ENCODE results near the gene PNRC1. TPM values are rescaled to one million over a fixed set of nuclear protein-coding genes. Genes with fewer than 3 reads are reported as not detected.

Gene PNRC1
- total RNA-seq, 1 donor from 2014 or later, result 236 TPM

GRCh38 chr6:89133981-89134380 is 53.4 kb downstream of the PNRC1 start:
- Histone ChIP-seq H3K9me3 (ENCODE audit: low read depth) (no peaks in the 10 kb centered on the region), H3K4me1 (no peaks in the 10 kb centered on the region), H3F3A (ENCODE audit: low read depth) (no peaks in the 10 kb centered on the region), H3K36me3 (no peaks in the 10 kb centered on the region), H4K20me1 (ENCODE audit: low read depth) (no peaks in the 10 kb centered on the region), H3K9ac (no peak overlapping the region), H2AFZ (replicated peaks) (no peak overlapping the region), H3K79me2 (ENCODE audit: low read depth) (no peaks in the 10 kb centered on the region), H3K4me2 (no peak overlapping the region), H3K4me3 (no peak overlapping the region), H3K27me3 (no peaks in the 10 kb centered on the region), H3K27ac (no peak overlapping the region)
- H3K36me3 Mint-ChIP-seq, result no peaks in the 10 kb centered on the region
- no peaks in the 10 kb centered on the region for H3K27me3 Mint-ChIP-seq (ENCODE audit: insufficient read depth, low read depth)
- peaks cover 8% of the 10 kb centered on the region for H3K9me3 Mint-ChIP-seq
- no peaks in the 10 kb centered on the region for H3K4me1 Mint-ChIP-seq
- DNase-seq (ENCODE audit: low spot score), result no peak
- no peak for TF ChIP-seq EZH2phosphoT487 (IDR thresholded peaks at IDR 0.05)
- TF ChIP-seq CTCF (IDR thresholded peaks at IDR 0.05), result no peak
- TF ChIP-seq EZH2 (IDR thresholded peaks at IDR 0.05), result no peak
- no peak overlapping the region for H3K4me3 Mint-ChIP-seq
- no peak overlapping the region for H3K27ac Mint-ChIP-seq

DNA sequence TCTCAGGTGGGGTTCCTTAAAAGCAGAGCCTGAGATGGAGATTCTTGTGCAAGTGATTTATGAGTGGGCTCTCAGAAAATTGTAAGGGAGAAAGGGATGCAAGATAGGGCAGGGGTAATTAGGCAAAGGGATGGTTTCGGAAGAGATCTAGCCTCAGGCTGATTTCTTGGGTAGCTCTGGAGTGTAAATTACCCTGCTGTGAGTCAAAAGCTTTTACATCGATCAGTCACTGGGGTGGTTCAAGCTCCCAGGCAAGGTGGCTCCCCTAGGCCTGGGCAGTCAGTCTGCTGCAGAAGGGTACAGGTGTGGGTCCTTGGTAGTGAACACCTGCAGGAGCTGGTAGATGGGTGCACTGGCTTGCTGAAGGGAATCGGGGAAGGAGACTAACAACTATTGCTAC is 54.2 kb downstream of the PNRC1 start:
- no peaks in the 10 kb centered on the region for H3K4me1 Mint-ChIP-seq

More for the DNA sequence above, 54.2 kb downstream of the PNRC1 start:
- Histone ChIP-seq H3K4me1 (no peaks in the 10 kb centered on the region), H2AFZ (replicated peaks) (no peak overlapping the region), H3K4me2 (no peak overlapping the region), H3K36me3 (no peaks in the 10 kb centered on the region), H3K79me2 (ENCODE audit: low read depth) (no peaks in the 10 kb centered on the region), H3K27ac (no peak overlapping the region), H4K20me1 (ENCODE audit: low read depth) (no peaks in the 10 kb centered on the region), H3K27me3 (no peaks in the 10 kb centered on the region), H3K4me3 (no peak overlapping the region), H3F3A (ENCODE audit: low read depth) (no peaks in the 10 kb centered on the region), H3K9ac (no peak overlapping the region), H3K9me3 (ENCODE audit: low read depth) (no peaks in the 10 kb centered on the region)
- DNase-seq (ENCODE audit: low spot score), result no peak
- Mint-ChIP-seq H3K27ac (no peak overlapping the region), H3K9me3 (peaks cover 7% of the 10 kb centered on the region), H3K4me3 (no peak overlapping the region), H3K36me3 (no peaks in the 10 kb centered on the region), H3K27me3 (ENCODE audit: insufficient read depth, low read depth) (no peaks in the 10 kb centered on the region)
- TF ChIP-seq EZH2phosphoT487 (IDR thresholded peaks at IDR 0.05) (no peak), EZH2 (IDR thresholded peaks at IDR 0.05) (no peak), CTCF (IDR thresholded peaks at IDR 0.05) (no peak)

Small RNA genes lying within 50 kb of the gene (small RNA-seq; reads per million reads assigned to genes)
- gene RN7SL336P, result not detected
- 0.27 reads per million, percentile 20 among the genes with 10 or more reads in this experiment for gene RNU2-61P

Other genes with a start within 250 kb of the PNRC1 start
- gene RNGTT, start 117.1 kb upstream of the PNRC1 start, total RNA-seq (ENCODE audit: low replicate concordance), result 50.8 and 71.7 TPM in 2 replicates
- gene SRSF12, start 37.3 kb downstream of the PNRC1 start, total RNA-seq (ENCODE audit: low replicate concordance), result 19.2 and 23.2 TPM in 2 replicates
- gene PM20D2, start 65.3 kb downstream of the PNRC1 start, total RNA-seq (ENCODE audit: low replicate concordance), result 19.4 and 27.6 TPM in 2 replicates
- gene GABRR1, start 136.6 kb downstream of the PNRC1 start, total RNA-seq (ENCODE audit: low replicate concordance), result not detected in 2 replicates
- gene GABRR2, start 234.5 kb downstream of the PNRC1 start, total RNA-seq (ENCODE audit: low replicate concordance), result 0.28 TPM in 1 of 2 replicates, not detected in the other